ENCODE results near the gene CDYL.

Gene CDYL, protein sequence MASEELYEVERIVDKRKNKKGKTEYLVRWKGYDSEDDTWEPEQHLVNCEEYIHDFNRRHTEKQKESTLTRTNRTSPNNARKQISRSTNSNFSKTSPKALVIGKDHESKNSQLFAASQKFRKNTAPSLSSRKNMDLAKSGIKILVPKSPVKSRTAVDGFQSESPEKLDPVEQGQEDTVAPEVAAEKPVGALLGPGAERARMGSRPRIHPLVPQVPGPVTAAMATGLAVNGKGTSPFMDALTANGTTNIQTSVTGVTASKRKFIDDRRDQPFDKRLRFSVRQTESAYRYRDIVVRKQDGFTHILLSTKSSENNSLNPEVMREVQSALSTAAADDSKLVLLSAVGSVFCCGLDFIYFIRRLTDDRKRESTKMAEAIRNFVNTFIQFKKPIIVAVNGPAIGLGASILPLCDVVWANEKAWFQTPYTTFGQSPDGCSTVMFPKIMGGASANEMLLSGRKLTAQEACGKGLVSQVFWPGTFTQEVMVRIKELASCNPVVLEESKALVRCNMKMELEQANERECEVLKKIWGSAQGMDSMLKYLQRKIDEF

GRCh38 chr6:4776131-4776492 lies at the start of gene CDYL:
Gene CDYL, plus strand, starts transcription at chr6:4776404. Its CDS starts 380 bp downstream, at chr6:4776784.
- peak; percentile 71 to 83 (median 71) for DNase-seq (ENCODE audit: low read depth in 2 of 3, low spot score in 1 of 3)

DNA sequence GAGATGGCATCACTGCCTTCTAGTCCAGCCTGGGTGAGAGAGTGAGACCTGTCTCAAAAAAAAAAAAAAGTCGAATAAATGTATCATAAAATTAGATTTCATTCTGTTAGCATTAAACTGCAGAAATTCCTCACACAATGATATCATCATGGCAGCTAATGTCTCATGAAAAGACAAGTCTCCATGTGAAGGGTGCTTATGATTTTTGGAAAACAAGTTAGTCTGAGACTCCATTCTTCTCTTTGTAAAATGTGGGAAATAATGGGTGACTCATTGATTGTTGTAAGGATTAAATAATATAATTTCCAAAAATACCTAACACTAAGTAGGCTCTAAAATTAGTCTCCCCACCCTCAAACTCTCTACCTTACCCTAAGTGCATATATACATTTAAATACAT lies 49.6 kb upstream of the CDYL start:
- DNase-seq (ENCODE audit: low read depth in 2 of 3, low spot score in 1 of 3) = no peak

- no peak for DNase-seq (ENCODE audit: low read depth in 2 of 3, low spot score in 1 of 3)
Observed at GRCh38 chr6:4727217-4727616, 49.0 kb upstream of the CDYL start.

GRCh38 chr6:4727671-4728435 lies 48.4 kb upstream of the CDYL start:
- DNase-seq (ENCODE audit: low read depth in 2 of 3, low spot score in 1 of 3) = peak in 2 of 3 donors; percentile 1 to 5

DNA sequence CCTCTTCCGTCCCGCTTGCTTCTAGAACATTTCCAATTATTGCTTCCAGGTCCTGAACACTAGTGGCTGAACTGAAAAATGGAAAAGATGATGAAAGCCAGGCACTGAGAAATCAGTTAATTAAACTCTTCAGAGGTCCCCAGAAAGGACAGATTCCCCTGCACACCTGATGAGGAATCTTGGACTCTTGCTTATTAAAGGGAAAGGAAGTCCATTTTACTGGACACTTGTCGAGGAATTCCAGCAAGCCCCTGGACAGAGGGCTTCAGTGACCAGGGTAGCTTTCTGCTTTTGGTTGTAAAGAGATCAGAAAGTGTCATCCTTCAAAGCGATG lies 47.8 kb upstream of the CDYL start:
- DNase-seq (ENCODE audit: low read depth in 2 of 3, low spot score in 1 of 3) = no peak

GRCh38 chr6:4728926-4729325 lies 47.3 kb upstream of the CDYL start:
- no peak for DNase-seq (ENCODE audit: low read depth in 2 of 3, low spot score in 1 of 3)

DNA sequence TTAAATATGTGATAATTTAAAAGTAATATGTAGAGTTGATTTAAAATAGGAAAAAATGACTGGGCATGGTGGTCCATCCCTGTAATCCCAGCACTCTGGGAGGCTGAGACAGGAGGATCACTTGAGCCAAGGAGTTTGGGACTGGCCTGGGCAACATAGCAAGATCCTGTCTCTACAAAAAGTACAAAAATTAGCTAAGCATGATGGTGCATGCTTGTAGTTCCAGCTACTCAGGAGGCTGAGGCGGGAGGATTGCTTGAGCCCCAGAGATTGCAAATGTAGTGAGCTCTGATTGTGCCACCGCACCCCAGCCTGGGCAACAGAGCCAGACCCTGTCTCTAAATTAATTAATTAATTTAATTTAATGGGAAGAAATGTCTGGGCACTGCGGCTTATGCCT lies 44.2 kb upstream of the CDYL start:
- DNase-seq (ENCODE audit: low read depth in 2 of 3, low spot score in 1 of 3) = no peak

- DNase-seq (ENCODE audit: low read depth in 2 of 3, low spot score in 1 of 3) = no peak
Observed at GRCh38 chr6:4732691-4733315, 43.4 kb upstream of the CDYL start.

DNA sequence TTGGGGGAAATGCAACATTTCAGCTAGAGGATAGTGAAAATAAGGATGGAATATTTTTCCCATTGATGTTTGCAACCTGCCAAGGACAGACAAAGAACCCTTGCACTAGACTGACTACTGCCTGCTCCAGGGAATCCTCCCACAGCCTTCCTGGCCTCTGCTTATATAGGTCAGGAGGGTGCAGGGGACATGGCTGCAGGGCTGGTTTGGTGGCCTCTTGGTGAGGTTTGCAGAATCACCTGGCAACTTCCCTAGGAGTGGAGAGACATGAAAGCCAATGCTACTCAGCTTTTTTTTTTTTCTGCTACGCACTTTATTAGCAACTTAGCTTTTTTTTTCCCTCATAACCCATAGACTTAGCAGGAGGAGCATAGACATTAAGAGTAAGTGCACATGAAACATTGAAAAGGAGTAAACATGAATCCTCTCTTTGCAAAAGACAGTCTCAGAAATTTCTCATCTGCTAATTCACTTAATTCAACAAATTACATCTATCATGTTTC lies 39.8 kb upstream of the CDYL start:
- DNase-seq (ENCODE audit: low read depth in 2 of 3, low spot score in 1 of 3) = no peak

- DNase-seq (ENCODE audit: low read depth in 2 of 3, low spot score in 1 of 3) = no peak
Observed at GRCh38 chr6:4740032-4740431, 36.2 kb upstream of the CDYL start.

GRCh38 chr6:4743062-4743461 lies 33.1 kb upstream of the CDYL start:
- DNase-seq (ENCODE audit: low read depth in 2 of 3, low spot score in 1 of 3) = no peak

- DNase-seq (ENCODE audit: low read depth in 2 of 3, low spot score in 1 of 3) = no peak
Observed at GRCh38 chr6:4743926-4744325, 32.3 kb upstream of the CDYL start.

GRCh38 chr6:4747588-4747987 lies 28.6 kb upstream of the CDYL start:
- no peak for DNase-seq (ENCODE audit: low read depth in 2 of 3, low spot score in 1 of 3)

DNA sequence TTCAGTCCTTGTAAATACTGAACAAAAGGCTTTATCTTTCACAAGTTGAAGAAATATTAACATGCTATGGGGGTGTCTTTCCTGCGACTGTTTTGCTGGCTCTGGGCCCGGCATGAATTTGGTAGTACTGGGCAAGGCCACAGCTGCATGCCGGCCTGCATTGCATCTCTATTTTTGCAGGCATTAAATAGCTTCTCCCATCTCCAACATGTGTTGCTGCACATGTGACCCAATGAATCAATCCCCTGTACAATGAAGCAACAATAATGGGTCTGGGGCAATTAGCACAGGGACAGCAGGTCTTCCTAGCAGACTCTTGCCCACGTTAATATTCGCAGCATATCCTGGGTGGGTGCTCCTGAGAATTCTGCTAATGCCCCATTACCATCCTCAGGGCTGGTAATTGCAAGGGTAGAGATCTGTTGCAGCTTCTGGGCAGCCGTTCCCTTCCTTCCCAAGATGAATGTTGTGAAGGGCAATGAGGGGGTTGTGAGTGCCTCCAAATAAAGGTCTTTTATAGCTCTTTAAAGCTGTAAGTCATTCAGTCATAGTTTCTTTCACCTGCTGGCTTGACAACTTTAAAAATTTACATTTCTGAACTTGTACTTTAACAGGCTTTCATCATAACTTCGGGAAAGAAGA lies 24.3 kb upstream of the CDYL start:
- DNase-seq (ENCODE audit: low read depth in 2 of 3, low spot score in 1 of 3) = no peak

GRCh38 chr6:4756247-4756646 lies 20.0 kb upstream of the CDYL start:
- DNase-seq (ENCODE audit: low read depth in 2 of 3, low spot score in 1 of 3) = no peak

GRCh38 chr6:4759997-4760396 lies 16.2 kb upstream of the CDYL start:
- no peak for DNase-seq (ENCODE audit: low read depth in 2 of 3, low spot score in 1 of 3)

DNA sequence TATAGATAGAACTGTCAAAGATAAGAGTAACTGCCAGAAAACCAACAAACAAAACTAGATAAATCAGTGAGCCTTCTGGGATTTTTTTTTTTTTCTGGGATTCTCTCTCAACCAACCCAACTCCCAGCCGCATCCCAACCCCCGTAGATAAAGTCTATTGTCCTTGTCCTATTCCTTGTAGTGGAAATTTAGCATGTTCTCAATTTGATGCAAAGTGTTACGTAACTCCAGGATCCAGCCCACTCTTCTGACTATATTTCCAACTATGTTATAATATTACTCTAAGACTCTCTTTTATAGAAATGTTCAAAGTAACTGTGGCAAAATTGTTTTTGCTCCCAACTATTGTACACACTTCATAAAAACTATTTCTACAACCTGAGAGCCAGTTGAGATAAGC lies 15.4 kb upstream of the CDYL start:
- no peak for DNase-seq (ENCODE audit: low read depth in 2 of 3, low spot score in 1 of 3)

GRCh38 chr6:4762294-4762693 lies 13.9 kb upstream of the CDYL start:
- DNase-seq (ENCODE audit: low read depth in 2 of 3, low spot score in 1 of 3) = no peak

GRCh38 chr6:4763921-4764320 lies 12.3 kb upstream of the CDYL start:
- no peak for DNase-seq (ENCODE audit: low read depth in 2 of 3, low spot score in 1 of 3)

GRCh38 chr6:4768815-4769214 lies 7.4 kb upstream of the CDYL start:
- DNase-seq (ENCODE audit: low read depth in 2 of 3, low spot score in 1 of 3) = no peak

DNA sequence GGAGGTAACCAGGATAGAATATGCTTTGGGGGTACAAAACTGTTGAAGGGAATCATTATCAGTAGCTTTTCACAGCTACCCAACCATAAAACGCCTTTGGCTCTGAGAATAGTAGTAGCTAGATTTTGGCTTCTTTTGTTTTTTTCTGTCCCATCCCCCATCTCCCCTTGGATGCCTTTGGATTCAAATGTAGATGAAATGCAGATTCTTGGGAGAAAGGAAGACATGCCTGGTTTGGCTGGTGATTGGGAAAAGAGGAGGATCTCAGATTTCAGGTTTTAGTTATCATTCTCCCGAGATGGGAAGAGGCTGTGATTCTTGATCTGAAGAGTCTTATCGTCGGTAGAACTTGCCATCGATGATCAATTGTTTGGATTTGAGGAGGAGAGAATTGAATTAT lies 3.5 kb upstream of the CDYL start:
- no peak for DNase-seq (ENCODE audit: low read depth in 2 of 3, low spot score in 1 of 3)
